22Rv1 (cell line): ENCODE results near the gene RPL32.

Source experiments
- H3K27ac ChIP-seq: fragments of 450-650 bp; 2 replicates; pipeline ENCODE4 v1.5.1; 2017
- CTCF ChIP-seq: fragments of 450-650 bp; IDR thresholded peaks from 2 replicates; pipeline ENCODE4 v1.5.1; 2017; ENCODE audit warnings: mild to moderate bottlenecking
- ZFX ChIP-seq: fragments of 450-650 bp; IDR thresholded peaks from 2 replicates; pipeline ENCODE4 v1.6.1; 2017; ENCODE audit warnings: antibody characterized with exemption, borderline replicate concordance

The RPL32 gene

GRCh38 chr3:12829404-12829803, 12.0 kb downstream of the RPL32 start:
- TF ChIP-seq CTCF: no peak
- no peak for TF ChIP-seq ZFX

GRCh38 chr3:12828751-12829150, 12.6 kb downstream of the RPL32 start:
- no peak overlapping the region for H3K27ac ChIP-seq
- TF ChIP-seq ZFX: no peak
- TF ChIP-seq CTCF: no peak

More at GRCh38 chr3:12829404-12829803, 12.0 kb downstream of the RPL32 start:
- H3K27ac ChIP-seq: no peak overlapping the region

GRCh38 chr3:12825156-12825555, 16.2 kb downstream of the RPL32 start:
- no peak for TF ChIP-seq ZFX
- no peak for TF ChIP-seq CTCF
- H3K27ac ChIP-seq: no peak overlapping the region

GRCh38 chr3:12824299-12824698, 17.1 kb downstream of the RPL32 start:
- no peak for TF ChIP-seq CTCF
- TF ChIP-seq ZFX: no peak
- H3K27ac ChIP-seq: no peak overlapping the region

- TF ChIP-seq ZFX (no peak), CTCF (peak; percentile 58)
- H3K27ac ChIP-seq: no peak overlapping the region
Measured at GRCh38 chr3:12822725-12823373, 18.5 kb downstream of the RPL32 start.

- TF ChIP-seq ZFX: no peak
- TF ChIP-seq CTCF: no peak
- H3K27ac ChIP-seq: no peak overlapping the region
Measured at GRCh38 chr3:12818773-12819172, 22.6 kb downstream of the RPL32 start.

GRCh38 chr3:12818273-12818672, 23.1 kb downstream of the RPL32 start:
- TF ChIP-seq ZFX: no peak
- TF ChIP-seq CTCF: no peak
- no peak overlapping the region for H3K27ac ChIP-seq
